PC-3 (cell line): ENCODE results near the gene LTBP1. TPM values are rescaled to one million over a fixed set of nuclear protein-coding genes. Genes with fewer than 3 reads are reported as not detected.

Experiments
- ATAC-seq: fragments of 200-7000 bp; cut with Tn5 transposase; 2 replicates; pipeline ENCODE4 v1.9.1; 2020; ENCODE audit warnings: mild to moderate bottlenecking, moderate library complexity
- BruUV-seq: library from RNA; stranded (reverse); fragments of 400-500 nt; replicated peaks from 2 replicates; lab custom pipeline; 2021; lab: Mats Ljungman, UMichigan
- CTCF ChIA-PET: fragments of 300-600 bp; sonication (Branson Sonifier 250); formaldehyde crosslinking; loops from one replicate; lab custom pipeline; 2022; ENCODE audit warnings: antibody characterized with exemption; lab: Charles Lee
- POLR2A ChIA-PET: fragments of 300-600 bp; sonication (Branson Sonifier 250); formaldehyde crosslinking; loops from one replicate; lab custom pipeline; 2022; ENCODE audit warnings: antibody characterized with exemption; ENCODE audit not compliant: unreplicated experiment; lab: Charles Lee
- DNase-seq: peaks from one replicate; pipeline ENCODE4 v3.0.0-alpha.2; 2015
- H2AFZ ChIP-seq: fragments of 300-600 bp; sonication (generic); 2 replicates; pipeline ENCODE4 v1.6.0; 2016; ENCODE audit warnings: antibody characterized with exemption, low read length
- H3F3A ChIP-seq: fragments of 300-600 bp; sonication (generic); one replicate; pipeline ENCODE4 v1.6.0; 2017; ENCODE audit warnings: antibody characterized with exemption, low read length, control low read depth, mild to moderate bottlenecking; ENCODE audit not compliant: unreplicated experiment
- H3K27ac ChIP-seq: fragments of 300-600 bp; sonication (generic); 2 replicates; pipeline ENCODE4 v1.5.1; 2016; ENCODE audit warnings: mild to moderate bottlenecking, low read length
- H3K27me3 ChIP-seq: fragments of 300-600 bp; sonication (generic); 2 replicates; pipeline ENCODE4 v1.6.1; 2016; ENCODE audit warnings: low read length, mixed read lengths
- H3K36me3 ChIP-seq: fragments of 300-600 bp; sonication (generic); 2 replicates; pipeline ENCODE4 v1.6.1; 2016; ENCODE audit warnings: low read depth, mixed run types, low read length, mixed read lengths
- H3K4me1 ChIP-seq: fragments of 300-600 bp; sonication (generic); 2 replicates; pipeline ENCODE4 v1.5.1; 2016; ENCODE audit warnings: low read length; ENCODE audit not compliant: insufficient read depth
- H3K4me2 ChIP-seq: fragments of 300-600 bp; sonication (generic); 2 replicates; pipeline ENCODE4 v1.6.0; 2016; ENCODE audit warnings: low read length
- H3K4me3 ChIP-seq: fragments of 300-600 bp; sonication (generic); 2 replicates; pipeline ENCODE4 v1.5.1; 2016; ENCODE audit warnings: mild to moderate bottlenecking, low read length, mixed read lengths
- H3K79me2 ChIP-seq: fragments of 300-600 bp; sonication (generic); 2 replicates; pipeline ENCODE4 v1.6.1; 2017; ENCODE audit warnings: low read length, mixed read lengths
- H3K9ac ChIP-seq: fragments of 300-600 bp; sonication (generic); 2 replicates; pipeline ENCODE4 v1.6.0; 2016; ENCODE audit warnings: mild to moderate bottlenecking, low read length
- H3K9me2 ChIP-seq: fragments of 300-600 bp; sonication (generic); replicated peaks from 2 replicates; pipeline ENCODE4 v1.6.1; 2016; ENCODE audit warnings: mixed run types, low read length, mixed read lengths
- H3K9me3 ChIP-seq: fragments of 300-600 bp; sonication (generic); 2 replicates; pipeline ENCODE4 v1.6.1; 2016; ENCODE audit warnings: low read length, mixed read lengths
- H4K20me1 ChIP-seq: fragments of 300-600 bp; sonication (generic); 2 replicates; pipeline ENCODE4 v1.6.1; 2016; ENCODE audit warnings: low read length, mixed read lengths
- EZH2 ChIP-seq: fragments of 300-600 bp; sonication (generic); IDR thresholded peaks from one replicate; pipeline ENCODE4 v1.6.1; 2017; ENCODE audit warnings: antibody characterized with exemption, mild to moderate bottlenecking, low read length; ENCODE audit not compliant: unreplicated experiment
- EZH2phosphoT487 ChIP-seq: fragments of 300-600 bp; sonication (generic); IDR thresholded peaks from 2 replicates; pipeline ENCODE4 v1.6.1; 2018; ENCODE audit warnings: mild to moderate bottlenecking, antibody characterized with exemption, low read length, borderline replicate concordance
- intact Hi-C: fragments of 100-400 bp; cut with micrococcal nuclease; formaldehyde crosslinking; loops from 2 replicates; pipeline ENCODE4 v1.9.0; 2023
- total RNA-seq: library from RNA; depleted of rRNA; stranded (reverse); fragments of >200 nt; gene quantifications from 2 replicates; pipeline ENCODE4 v1.2.3, GENCODE V29; 2014
- TF ChIP-seq, protein P1 (sequence below): fragments of 300-600 bp; sonication (generic); conservative IDR thresholded peaks from 2 replicates; pipeline ENCODE4 v1.5.1; 2017; ENCODE audit warnings: antibody characterized with exemption, low read depth, mild to moderate bottlenecking, low read length

Gene LTBP1
- total RNA-seq, 1 experiment from 2014 or later, result 45.9 TPM

DNA sequence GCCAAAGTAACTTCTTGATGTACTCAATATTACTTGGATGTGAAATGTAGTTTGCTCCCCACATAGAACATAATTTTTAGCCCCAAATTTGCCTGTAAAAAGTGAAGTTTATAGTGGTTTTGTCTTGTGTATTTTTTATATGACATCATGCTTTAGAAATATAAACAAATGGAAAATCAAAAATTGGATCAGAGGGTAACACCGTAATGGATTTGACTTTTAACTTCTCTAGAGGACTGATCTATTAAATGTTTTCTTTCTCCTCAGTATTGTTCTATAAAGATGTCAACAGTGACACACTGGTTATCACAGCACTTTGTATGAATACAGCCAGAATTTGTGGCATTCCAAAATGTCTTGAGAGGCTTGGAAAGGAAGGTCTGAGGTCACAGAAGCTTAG, 484.1 kb downstream of the LTBP1 start:
- Histone ChIP-seq H3K79me2 (no peaks in the 10 kb centered on the region), H4K20me1 (no peaks in the 10 kb centered on the region), H3K4me2 (no peak overlapping the region), H3K4me1 (peaks cover 12% of the 10 kb centered on the region; the same call in 1 of the 2 replicates), H3K27ac (no peak overlapping the region), H3K36me3 (no peaks in the 10 kb centered on the region), H3K4me3 (no peak overlapping the region), H3K27me3 (no peaks in the 10 kb centered on the region), H2AFZ (no peak overlapping the region), H3F3A (no peaks in the 10 kb centered on the region), H3K9ac (no peak overlapping the region), H3K9me3 (no peaks in the 10 kb centered on the region), H3K9me2 (no peaks in the 10 kb centered on the region)
- BruUV-seq, result no TSS peak
- DNase-seq (no peak), ATAC-seq (no peak)
- no peak for TF ChIP-seq EZH2phosphoT487
- intact Hi-C loops, result no loop called here
- CTCF ChIA-PET, result interaction anchor here (0.6 kb wide), 1 partner anchor 122 kb away, joined by 3 read pairs; no protein-coding TSS in a partner anchor
- POLR2A ChIA-PET, result interaction anchor here (0.6 kb wide), 1 partner anchor 167 kb away, joined by 3 read pairs; no protein-coding TSS in a partner anchor

DNA sequence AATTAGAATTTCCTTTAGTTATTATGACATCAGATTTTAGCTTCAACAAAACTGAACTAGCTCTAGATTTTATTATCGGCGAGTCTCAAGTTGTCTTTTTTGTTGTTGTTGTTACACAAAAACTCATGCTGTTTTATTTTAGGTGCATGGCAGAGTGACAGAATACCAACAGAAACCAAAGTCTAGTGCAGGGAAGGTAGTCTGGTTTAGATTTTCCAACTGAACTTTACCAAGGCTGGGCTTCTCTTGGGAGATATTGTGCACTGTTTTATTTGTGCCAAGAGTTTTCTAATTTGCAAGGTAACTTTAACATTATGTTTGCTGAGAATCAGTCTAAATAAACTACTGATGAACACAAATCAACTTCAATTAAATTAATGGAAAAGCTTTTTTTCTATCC, 486.1 kb downstream of the LTBP1 start:
- ChIA-PET CTCF (no interaction called here), POLR2A (no interaction called here)
- no peaks in the 10 kb centered on the region for H3K79me2 ChIP-seq
- H3K9me2 ChIP-seq, result no peaks in the 10 kb centered on the region
- ATAC-seq (no peak), DNase-seq (no peak)
- H3F3A ChIP-seq, result no peaks in the 10 kb centered on the region
- TF ChIP-seq EZH2phosphoT487, result no peak
- TF ChIP-seq, protein P1, sequence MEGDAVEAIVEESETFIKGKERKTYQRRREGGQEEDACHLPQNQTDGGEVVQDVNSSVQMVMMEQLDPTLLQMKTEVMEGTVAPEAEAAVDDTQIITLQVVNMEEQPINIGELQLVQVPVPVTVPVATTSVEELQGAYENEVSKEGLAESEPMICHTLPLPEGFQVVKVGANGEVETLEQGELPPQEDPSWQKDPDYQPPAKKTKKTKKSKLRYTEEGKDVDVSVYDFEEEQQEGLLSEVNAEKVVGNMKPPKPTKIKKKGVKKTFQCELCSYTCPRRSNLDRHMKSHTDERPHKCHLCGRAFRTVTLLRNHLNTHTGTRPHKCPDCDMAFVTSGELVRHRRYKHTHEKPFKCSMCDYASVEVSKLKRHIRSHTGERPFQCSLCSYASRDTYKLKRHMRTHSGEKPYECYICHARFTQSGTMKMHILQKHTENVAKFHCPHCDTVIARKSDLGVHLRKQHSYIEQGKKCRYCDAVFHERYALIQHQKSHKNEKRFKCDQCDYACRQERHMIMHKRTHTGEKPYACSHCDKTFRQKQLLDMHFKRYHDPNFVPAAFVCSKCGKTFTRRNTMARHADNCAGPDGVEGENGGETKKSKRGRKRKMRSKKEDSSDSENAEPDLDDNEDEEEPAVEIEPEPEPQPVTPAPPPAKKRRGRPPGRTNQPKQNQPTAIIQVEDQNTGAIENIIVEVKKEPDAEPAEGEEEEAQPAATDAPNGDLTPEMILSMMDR, result no peak
- no peak for TF ChIP-seq EZH2
- no peak overlapping the region for H3K27ac ChIP-seq
- H3K4me1 ChIP-seq, result peaks cover 24% of the 10 kb centered on the region
- H3K4me3 ChIP-seq, result no peak overlapping the region
- no peaks in the 10 kb centered on the region for H3K36me3 ChIP-seq
- no peaks in the 10 kb centered on the region for H4K20me1 ChIP-seq
- H3K27me3 ChIP-seq, result no peaks in the 10 kb centered on the region
- no peak overlapping the region for H3K4me2 ChIP-seq
- no peak overlapping the region for H3K9ac ChIP-seq
- intact Hi-C loops, result no loop called here
- BruUV-seq, result no TSS peak
- H2AFZ ChIP-seq, result no peak overlapping the region
- H3K9me3 ChIP-seq, result no peaks in the 10 kb centered on the region

DNA sequence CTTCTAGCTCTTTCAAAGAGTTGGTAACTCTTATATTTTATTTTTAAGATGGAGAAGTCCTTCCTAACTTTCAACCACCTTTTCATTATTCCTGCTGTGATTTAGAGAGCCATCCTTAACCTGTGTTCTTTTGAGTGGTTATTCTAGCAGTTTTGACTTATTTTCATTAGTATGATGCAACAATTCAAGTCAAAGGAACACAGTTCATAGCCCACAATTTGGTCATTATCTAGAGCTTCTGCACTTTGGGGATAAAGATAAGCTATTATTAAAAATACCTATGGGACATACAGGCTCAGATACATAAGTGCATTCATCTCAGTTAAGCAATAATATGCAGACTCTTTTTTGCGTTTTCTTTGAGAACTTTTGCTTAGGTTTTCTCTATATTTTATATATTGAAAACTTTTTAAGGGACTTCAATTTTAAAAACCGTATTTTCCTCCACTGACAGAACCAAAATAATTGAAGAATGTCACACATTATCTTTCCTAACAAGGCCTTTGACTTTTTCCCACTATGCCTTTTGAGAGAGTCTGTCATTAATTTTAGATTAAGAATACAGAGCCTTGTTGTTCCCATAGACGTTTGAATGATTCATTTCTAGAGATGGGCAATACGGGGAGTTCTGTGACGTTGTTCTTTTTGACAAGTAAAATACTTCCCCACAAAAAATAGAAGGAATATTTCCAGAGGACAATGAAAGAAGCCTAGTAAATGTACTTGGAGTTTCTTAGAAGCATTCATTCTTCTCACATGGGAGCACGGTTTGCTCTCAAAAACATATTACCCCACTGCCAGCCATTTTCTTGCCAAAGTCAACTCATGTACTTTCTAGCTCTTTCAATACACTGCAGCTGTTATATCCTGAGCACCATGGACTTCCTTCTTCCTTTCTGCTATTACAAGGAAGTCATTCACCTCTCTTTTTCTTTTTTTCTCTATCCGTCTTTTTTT, 486.8 kb downstream of the LTBP1 start:
- BruUV-seq, result no TSS peak
- no peak for DNase-seq
- Histone ChIP-seq H3K27me3 (no peaks in the 10 kb centered on the region), H3K36me3 (no peaks in the 10 kb centered on the region), H3F3A (no peaks in the 10 kb centered on the region), H3K79me2 (no peaks in the 10 kb centered on the region), H3K9me3 (no peaks in the 10 kb centered on the region), H3K27ac (no peak overlapping the region), H4K20me1 (no peaks in the 10 kb centered on the region), H3K9me2 (no peaks in the 10 kb centered on the region), H2AFZ (no peak overlapping the region), H3K4me3 (no peak overlapping the region), H3K4me2 (no peak overlapping the region), H3K4me1 (peaks cover 25% of the 10 kb centered on the region), H3K9ac (no peak overlapping the region)
- CTCF ChIA-PET, result no interaction called here
- TF ChIP-seq, protein P1, result no peak
- TF ChIP-seq EZH2 (no peak), EZH2phosphoT487 (no peak)
- POLR2A ChIA-PET, result no interaction called here
- intact Hi-C loops, result no loop called here
- ATAC-seq, result no peak
